ENCODE measurements around the gene ATP8A2.

Gene ATP8A2

GRCh38 chr13:25867038-25867437, 495.3 kb downstream of the ATP8A2 start:
- no peak for TF ChIP-seq CTCF (IDR thresholded peaks at IDR 0.05)

GRCh38 chr13:25868490-25868889, 496.7 kb downstream of the ATP8A2 start:
- no peak for TF ChIP-seq CTCF (IDR thresholded peaks at IDR 0.05)

- no peak for TF ChIP-seq CTCF (IDR thresholded peaks at IDR 0.05)
Observed at GRCh38 chr13:25869941-25870340, 498.2 kb downstream of the ATP8A2 start.

GRCh38 chr13:25871389-25872125, 499.8 kb downstream of the ATP8A2 start:
- TF ChIP-seq CTCF (IDR thresholded peaks at IDR 0.05), result no peak

- TF ChIP-seq CTCF (IDR thresholded peaks at IDR 0.05), result no peak
Observed at GRCh38 chr13:25872481-25873241, 500.9 kb downstream of the ATP8A2 start.

- TF ChIP-seq CTCF (IDR thresholded peaks at IDR 0.05), result no peak
Observed at GRCh38 chr13:25873242-25873612, 501.5 kb downstream of the ATP8A2 start.

GRCh38 chr13:25874064-25874737, 502.4 kb downstream of the ATP8A2 start:
- TF ChIP-seq CTCF (IDR thresholded peaks at IDR 0.05), result no peak

Measured in LNCAP (cell line).